ENCODE results near the gene CNST. TPM values are rescaled to one million over a fixed set of nuclear protein-coding genes. Genes with fewer than 3 reads are reported as not detected.

CNST gene
- total and polyA plus RNA-seq, 2 of the 13 experiments (the other 11 are each of a cell fraction or from before 2014, with no cell fraction given): 6.3 to 12.4 TPM

- Histone ChIP-seq H4K20me1 (ENCODE audit: insufficient read depth, low read length) (no peaks in the 10 kb centered on the region), H3K36me3 (replicated peaks in 1 of 2; ENCODE audit: control insufficient read depth in 1 of 2, insufficient read depth in 2 of 2, low read length in 2 of 2) (no peaks in the 10 kb centered on the region), H3K27me3 (ENCODE audit: control insufficient read depth in 1 of 2, insufficient read depth in 2 of 2, low read length in 2 of 2) (peaks cover under 1 to 4% of the 10 kb centered on the region in 2 experiments; a peak in 2 of 5 replicates), H3K4me1 (ENCODE audit: insufficient read depth, low read length) (peaks cover 12% of the 10 kb centered on the region), H3K79me2 (ENCODE audit: insufficient read depth, low read length) (no peaks in the 10 kb centered on the region), H3K27ac (ENCODE audit: extremely low read length, insufficient read depth, low read length) (no peak overlapping the region), H3K9me3 (ENCODE audit: low read length) (peaks cover 23% of the 10 kb centered on the region), H2AFZ (ENCODE audit: low read length) (no peak overlapping the region), H3K4me3 (replicated peaks in 1 of 3; ENCODE audit: insufficient read depth in 1 of 3, low read depth in 2 of 3, low read length in 3 of 3) (no peak overlapping the region), H3K4me2 (ENCODE audit: low read depth, low read length) (no peak overlapping the region; the same call in 1 of the 2 replicates), H3K9ac (ENCODE audit: insufficient read depth, low read depth, low read length) (no peak overlapping the region)
- no peak for DNase-seq (ENCODE audit: low spot score)
- CTCF ChIA-PET (ENCODE audit: low intra/inter-chr PET ratio, low total read pairs): no interaction called here
- BruUV-seq (replicated peaks): no TSS peak
- POLR2A ChIA-PET: no interaction called here
- intact Hi-C loops (cut with micrococcal nuclease; ENCODE audit: unreplicated experiment) (no loop called here), in situ Hi-C loops (cut with HindIII; ENCODE audit: extremely low pct_ligation_motif_present, low pct_unique_long_range_greater_than_20kb) (no loop called here)
- TF ChIP-seq ZNF460 (CRISPR knock-in tag; IDR thresholded peaks at IDR 0.05; ENCODE audit: borderline replicate concordance) (no peak), NR2F6 (IDR thresholded peaks at IDR 0.05) (no peak), NR2F6 (CRISPR knock-in tag; IDR thresholded peaks at IDR 0.05) (no peak), ZFP62 (CRISPR knock-in tag; IDR thresholded peaks at IDR 0.05) (no peak), GATA4 (IDR thresholded peaks at IDR 0.05; ENCODE audit: borderline replicate concordance, low read depth) (no peak), YEATS4 (CRISPR knock-in tag; IDR thresholded peaks at IDR 0.05; ENCODE audit: borderline replicate concordance) (no peak), IRX3 (CRISPR knock-in tag; IDR thresholded peaks at IDR 0.05; ENCODE audit: borderline replicate concordance, low read depth) (no peak), SRSF4 (IDR thresholded peaks at IDR 0.05; ENCODE audit: low read depth, low read length, poor library complexity, severe bottlenecking) (no peak)
- WGBS (ENCODE audit: low lambda C conversion rate): 33% methylated on average over 8 of the region's 17 CpGs
- ATAC-seq: peak; percentile 12
- no peak for FAIRE-seq
Observed at GRCh38 chr1:246518456-246519205, 47.6 kb upstream of the CNST start.

GRCh38 chr1:246519514-246519913, 46.7 kb upstream of the CNST start:
- Histone ChIP-seq H3K27me3 (ENCODE audit: control insufficient read depth in 1 of 2, insufficient read depth in 2 of 2, low read length in 2 of 2) (peaks cover 0 to 4% of the 10 kb centered on the region in 2 experiments; a peak in 1 of 5 replicates), H3K9me3 (ENCODE audit: low read length) (peaks cover 23% of the 10 kb centered on the region), H3K4me3 (replicated peaks in 1 of 3; ENCODE audit: insufficient read depth in 1 of 3, low read depth in 2 of 3, low read length in 3 of 3) (no peak overlapping the region), H4K20me1 (ENCODE audit: insufficient read depth, low read length) (no peaks in the 10 kb centered on the region), H3K9ac (ENCODE audit: insufficient read depth, low read depth, low read length) (no peak overlapping the region), H2AFZ (ENCODE audit: low read length) (no peak overlapping the region), H3K4me1 (ENCODE audit: insufficient read depth, low read length) (peaks cover 6% of the 10 kb centered on the region), H3K4me2 (ENCODE audit: low read depth, low read length) (no peak overlapping the region), H3K27ac (ENCODE audit: extremely low read length, insufficient read depth, low read length) (no peak overlapping the region), H3K36me3 (replicated peaks in 1 of 2; ENCODE audit: control insufficient read depth in 1 of 2, insufficient read depth in 2 of 2, low read length in 2 of 2) (no peaks in the 10 kb centered on the region), H3K79me2 (ENCODE audit: insufficient read depth, low read length) (no peaks in the 10 kb centered on the region)
- POLR2A ChIA-PET: no interaction called here
- 80% methylated on average over 1 of the region's 1 CpG for WGBS (ENCODE audit: low lambda C conversion rate)
- intact Hi-C loops (cut with micrococcal nuclease; ENCODE audit: unreplicated experiment) (no loop called here), in situ Hi-C loops (cut with HindIII; ENCODE audit: extremely low pct_ligation_motif_present, low pct_unique_long_range_greater_than_20kb) (no loop called here)
- no TSS peak for BruUV-seq (replicated peaks)
- DNase-seq (ENCODE audit: low spot score) (no peak), ATAC-seq (no peak; the same call in 2 of the 3 replicates), FAIRE-seq (no peak)
- CTCF ChIA-PET (ENCODE audit: low intra/inter-chr PET ratio, low total read pairs): no interaction called here
- no peak for TF ChIP-seq POLR2G (IDR thresholded peaks at IDR 0.05; ENCODE audit: low read depth, low read length)
- TF ChIP-seq CEBPG (CRISPR knock-in tag; IDR thresholded peaks at IDR 0.05): no peak
- no peak for TF ChIP-seq LRRFIP1 (CRISPR knock-in tag; conservative IDR thresholded peaks at IDR 0.05)
- TF ChIP-seq NCOA2 (CRISPR knock-in tag; IDR thresholded peaks at IDR 0.05): no peak
- TF ChIP-seq, protein P1, sequence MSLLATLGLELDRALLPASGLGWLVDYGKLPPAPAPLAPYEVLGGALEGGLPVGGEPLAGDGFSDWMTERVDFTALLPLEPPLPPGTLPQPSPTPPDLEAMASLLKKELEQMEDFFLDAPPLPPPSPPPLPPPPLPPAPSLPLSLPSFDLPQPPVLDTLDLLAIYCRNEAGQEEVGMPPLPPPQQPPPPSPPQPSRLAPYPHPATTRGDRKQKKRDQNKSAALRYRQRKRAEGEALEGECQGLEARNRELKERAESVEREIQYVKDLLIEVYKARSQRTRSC (CRISPR knock-in tag; IDR thresholded peaks at IDR 0.05; ENCODE audit: low read depth): no peak
- TF ChIP-seq SMAD9 (CRISPR knock-in tag; IDR thresholded peaks at IDR 0.05): no peak
- no peak for TF ChIP-seq ATF1 (CRISPR knock-in tag; IDR thresholded peaks at IDR 0.05)

Measured in HepG2 (cell line).